Hippocampal formation (tissue), 2 donors: ENCODE results near the gene RPH3AL.
"Not testable (repeated sequence)": the region's sequence is repeated elsewhere in the genome, so short reads cannot be mapped to it uniquely, and the experiment has no call there.

Source experiments
- DNase-seq, 2 donors: peaks; one replicate each; lab custom pipeline; 2025; lab: John Stamatoyannopoulos, UW

The RPH3AL gene

DNA sequence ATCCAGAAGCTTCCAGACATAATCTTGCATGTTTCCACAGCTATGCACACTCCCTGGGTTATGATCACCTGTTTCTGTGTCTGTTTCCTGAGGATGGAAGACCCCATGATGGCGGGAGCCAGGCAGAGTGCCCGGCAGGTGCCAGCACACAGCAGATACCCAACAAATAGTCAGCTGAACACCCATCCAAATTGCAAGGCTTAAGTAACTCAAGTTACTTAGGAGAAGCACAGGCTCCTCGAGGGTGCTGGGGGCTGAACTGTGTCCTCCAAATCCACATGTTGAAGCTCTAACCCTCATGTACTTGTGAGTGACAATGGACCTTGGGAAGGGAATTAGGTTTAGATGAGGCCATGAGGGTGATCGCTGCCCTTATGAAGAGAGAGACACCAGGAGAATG, 91.7 kb downstream of the RPH3AL start:
- DNase-seq: no peak

- no peak for DNase-seq
Observed at GRCh38 chr17:260031-260791, 92.4 kb downstream of the RPH3AL start.

- DNase-seq: no peak
Observed at GRCh38 chr17:259341-259976, 93.1 kb downstream of the RPH3AL start.

DNA sequence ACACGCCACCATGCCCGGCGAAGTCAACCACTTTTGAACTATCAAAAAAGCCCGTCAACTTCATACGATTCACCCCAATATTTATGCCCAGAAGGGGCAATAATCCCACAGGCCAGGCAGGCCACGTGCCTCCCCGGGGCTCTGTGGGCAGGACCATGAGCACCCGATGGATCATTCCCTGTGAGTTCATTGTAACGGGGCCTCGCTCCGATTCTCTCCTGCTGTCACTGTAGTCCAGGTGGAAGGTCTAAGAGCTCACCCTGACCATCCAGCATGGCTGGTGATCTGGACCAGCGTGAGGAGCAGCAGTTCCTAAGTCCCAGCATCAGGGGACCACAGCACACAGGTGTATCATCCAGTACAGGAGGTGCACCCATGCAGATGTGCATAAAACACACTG, 93.7 kb downstream of the RPH3AL start:
- no peak for DNase-seq

GRCh38 chr17:258045-258734, 94.4 kb downstream of the RPH3AL start:
- no peak for DNase-seq

- DNase-seq: no peak
Observed at GRCh38 chr17:253091-253846, 99.3 kb downstream of the RPH3AL start.

DNA sequence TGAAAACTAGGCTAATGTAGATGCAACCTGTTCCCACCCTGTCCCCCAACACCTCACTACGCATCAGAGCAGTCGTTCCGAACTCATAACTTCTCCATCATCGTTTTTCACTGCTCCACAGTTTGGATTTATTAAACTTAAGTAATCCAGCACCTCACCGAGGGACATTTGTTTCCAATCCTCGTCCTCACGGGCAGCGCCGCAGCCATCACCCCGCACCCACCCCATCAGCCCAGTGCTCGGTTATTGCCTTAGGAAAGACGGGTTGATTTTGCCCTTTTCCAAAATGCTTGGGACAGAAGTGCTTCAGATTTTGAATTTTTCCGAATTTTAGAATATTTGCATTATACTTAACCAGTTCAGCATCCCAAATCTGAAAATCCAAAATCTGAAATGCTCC, 100.2 kb downstream of the RPH3AL start:
- no peak for DNase-seq

DNA sequence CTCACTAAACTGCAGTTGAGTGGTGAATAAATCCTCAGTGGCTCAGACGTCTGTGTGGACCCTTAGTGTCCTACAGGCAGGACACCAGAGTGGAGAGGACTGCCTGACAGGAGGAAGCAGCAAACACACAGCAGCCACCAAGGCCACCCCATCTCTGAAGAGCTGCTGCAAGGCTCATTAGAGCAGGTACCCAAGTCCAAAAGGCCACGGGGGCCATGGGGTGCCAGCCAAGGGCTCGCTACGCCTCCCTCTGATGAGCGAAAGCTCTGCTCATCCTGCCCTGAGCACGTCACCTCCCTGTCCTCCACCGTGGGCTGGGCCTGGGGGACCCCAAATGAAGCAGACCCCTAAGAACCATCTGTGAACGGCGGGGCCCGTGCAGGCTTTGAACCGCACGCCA, 101.1 kb downstream of the RPH3AL start:
- no peak for DNase-seq

DNA sequence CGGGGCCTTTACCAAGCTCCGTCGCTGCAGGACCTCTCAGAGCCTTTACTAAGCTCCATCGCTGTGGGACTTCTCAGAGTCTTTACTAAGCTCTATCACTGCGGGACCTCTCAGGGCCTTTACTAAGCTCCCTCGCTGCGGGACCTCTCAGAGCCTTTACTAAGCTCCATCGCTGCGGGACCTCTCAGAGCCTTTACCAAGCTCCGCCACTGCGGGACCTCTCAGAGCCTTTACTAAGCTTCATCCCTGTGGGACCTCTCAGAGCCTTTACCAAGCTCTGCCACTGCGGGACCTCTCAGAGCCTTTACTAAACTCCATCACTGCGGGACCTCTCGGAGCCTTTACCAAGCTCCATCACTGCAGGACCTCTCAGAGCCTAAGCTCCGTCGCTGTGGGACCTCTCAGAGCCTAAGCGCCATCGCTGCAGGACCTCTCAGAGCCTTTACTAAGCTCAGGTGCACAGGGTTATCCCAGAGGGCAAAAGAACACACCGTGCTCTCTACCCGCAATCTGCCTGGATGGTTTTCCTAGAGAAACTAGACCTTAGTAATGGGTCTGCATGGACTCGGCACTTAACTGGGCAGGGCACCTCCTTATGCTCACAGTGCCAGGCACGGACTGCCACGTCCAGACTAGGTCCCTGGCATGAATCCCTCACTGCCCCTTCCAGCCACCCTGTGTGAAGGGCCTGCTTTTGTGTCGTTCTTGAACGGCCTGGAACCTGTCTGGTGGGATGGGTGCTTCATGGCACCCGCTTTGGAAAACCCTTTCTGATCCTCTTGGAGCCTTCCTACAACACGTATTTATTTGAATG, 101.9 kb downstream of the RPH3AL start:
- no peak for DNase-seq

DNA sequence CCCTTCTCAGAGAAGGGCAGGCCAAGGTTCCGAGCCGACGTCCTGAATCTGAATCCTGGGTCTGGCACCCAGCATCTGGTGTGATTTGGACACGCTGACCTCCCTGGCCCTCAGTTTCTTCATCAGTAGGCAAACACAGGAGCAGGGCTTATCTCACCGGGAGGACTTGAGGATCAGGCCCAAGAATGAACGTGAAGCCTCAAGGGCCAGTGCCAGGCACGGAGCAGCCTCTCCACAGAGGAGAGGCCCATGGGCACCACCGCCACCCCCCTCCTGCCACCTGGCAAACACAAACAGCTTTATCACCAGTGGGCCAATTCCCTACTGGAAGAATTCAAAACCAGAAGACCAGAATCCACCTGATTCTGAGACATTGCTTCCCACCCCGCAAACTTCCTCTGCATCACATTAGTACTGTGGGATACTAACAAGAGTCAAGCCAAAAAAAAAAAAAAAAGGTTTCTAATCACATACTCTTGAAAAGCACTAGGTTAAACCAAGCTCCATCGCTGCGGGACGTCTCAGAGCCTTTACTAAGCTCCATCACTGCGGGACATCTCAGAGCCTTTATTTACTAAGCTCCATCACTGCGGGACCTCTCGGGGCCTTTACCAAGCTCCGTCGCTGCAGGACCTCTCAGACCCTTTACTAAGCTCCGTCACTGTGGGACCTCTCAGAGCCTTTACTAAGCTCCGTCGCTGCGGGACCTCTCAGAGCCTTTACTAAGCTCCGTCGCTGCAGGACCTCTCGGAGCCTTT, 103.2 kb downstream of the RPH3AL start:
- DNase-seq: no peak

- DNase-seq: no peak
Observed at GRCh38 chr17:248337-249235, 104.0 kb downstream of the RPH3AL start.

GRCh38 chr17:247767-248166, 104.8 kb downstream of the RPH3AL start:
- DNase-seq: no peak

DNA sequence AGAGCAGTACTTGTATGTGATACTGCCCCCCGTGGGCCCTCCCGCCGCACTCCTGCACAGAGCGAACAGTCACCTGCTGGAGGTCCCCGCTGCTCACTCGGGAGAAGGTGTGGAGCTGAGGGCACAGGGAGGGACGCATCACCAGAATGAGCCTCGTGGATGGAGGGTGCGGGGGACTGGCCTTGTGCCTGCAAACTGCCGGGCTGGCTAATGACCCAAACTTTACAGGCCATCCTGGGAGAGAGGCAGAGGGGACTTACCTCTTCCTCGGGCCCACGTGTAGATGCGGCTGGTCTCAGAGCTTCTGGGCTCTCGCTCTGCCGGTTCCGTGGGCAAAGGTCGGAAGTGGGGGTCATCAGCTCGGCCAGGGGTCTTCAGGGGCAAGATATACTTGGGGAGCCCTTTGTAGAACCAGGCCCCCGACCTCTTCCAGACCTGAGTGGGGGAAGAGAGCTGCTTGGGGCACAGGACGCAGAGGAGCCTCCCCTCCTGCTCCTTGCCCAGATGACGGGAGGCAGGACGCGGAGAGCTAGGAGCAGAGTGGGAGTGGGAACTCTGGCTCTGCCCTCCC, 105.7 kb downstream of the RPH3AL start:
- no peak for DNase-seq

DNA sequence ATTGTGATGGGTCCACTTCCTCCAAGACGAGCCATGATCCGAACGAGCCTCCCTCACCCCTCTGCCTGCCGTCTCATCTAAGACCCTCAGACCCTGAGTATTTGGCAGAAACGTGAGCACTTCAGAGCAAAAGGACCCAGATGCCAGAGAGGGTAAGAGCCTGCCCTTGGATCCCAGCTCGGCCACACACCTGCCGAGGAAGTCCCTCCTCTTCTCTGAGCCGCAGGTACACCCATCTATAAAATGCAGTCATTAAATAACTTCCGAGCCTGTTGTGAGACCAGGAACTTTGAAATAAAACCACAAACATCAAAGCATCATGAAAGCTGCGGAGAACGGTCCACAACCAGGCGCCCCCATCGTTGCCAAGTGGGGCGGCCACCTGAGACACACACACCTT, 106.4 kb downstream of the RPH3AL start:
- DNase-seq: no peak

DNA sequence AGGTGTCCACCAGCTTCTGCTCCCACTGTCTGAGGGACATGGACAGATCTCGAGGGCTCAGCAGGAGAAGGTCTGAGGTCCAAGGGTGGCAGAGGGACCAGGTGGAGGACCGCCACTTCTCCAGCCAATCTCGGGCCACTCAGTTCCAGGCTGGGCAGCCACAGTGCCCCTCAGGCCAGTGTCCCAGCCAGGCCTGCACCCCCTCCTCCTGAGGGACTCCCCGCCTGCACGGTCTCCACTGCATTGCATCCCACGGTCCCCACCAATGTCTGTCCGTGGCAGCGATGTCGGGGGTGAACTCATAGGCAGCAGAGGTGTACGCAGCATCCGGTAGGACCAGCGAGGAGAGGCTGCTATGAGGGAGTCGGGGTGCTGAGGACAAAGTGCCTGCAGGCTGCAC, 107.0 kb downstream of the RPH3AL start:
- DNase-seq: no peak

GRCh38 chr17:245020-245419, 107.6 kb downstream of the RPH3AL start:
- DNase-seq: no peak

- DNase-seq: not testable (repeated sequence)
Observed at GRCh38 chr17:243924-244323, 108.7 kb downstream of the RPH3AL start.

DNA sequence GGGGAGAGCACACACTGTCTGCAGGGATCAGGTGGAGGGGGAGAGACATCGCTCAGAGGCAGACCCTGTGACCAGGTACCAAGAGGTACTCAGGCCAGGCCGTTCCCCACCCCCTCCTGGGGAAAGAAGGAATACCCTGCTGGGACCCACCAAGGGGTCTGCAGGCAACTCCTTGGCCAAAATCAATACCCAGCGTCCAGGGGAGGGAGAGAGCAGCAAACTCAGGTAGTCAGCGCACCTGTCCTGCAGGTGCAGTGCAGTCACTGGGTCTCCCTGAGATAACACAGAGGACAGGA, 113.7 kb downstream of the RPH3AL start:
- no peak for DNase-seq
